IPS-NIHi7 (cell line): ENCODE results near the gene STK32B.
"Not testable (repeated sequence)": the region's sequence is repeated elsewhere in the genome, so short reads cannot be mapped to it uniquely, and the experiment has no call there.

Experiments
- DNase-seq: peaks from one replicate; pipeline ENCODE4 v3.0.0; 2012; ENCODE audit warnings: mixed read lengths; ENCODE audit errors: extremely low spot score

STK32B gene

GRCh38 chr4:5260121-5260520 lies 208.8 kb downstream of the STK32B start:
- no peak for DNase-seq

GRCh38 chr4:5261866-5262265 lies 210.6 kb downstream of the STK32B start:
- no peak for DNase-seq

- no peak for DNase-seq
Observed at GRCh38 chr4:5266991-5267390, 215.7 kb downstream of the STK32B start.

GRCh38 chr4:5267408-5267807 lies 216.1 kb downstream of the STK32B start:
- no peak for DNase-seq

- no peak for DNase-seq
Observed at GRCh38 chr4:5276475-5277075, 225.3 kb downstream of the STK32B start.

GRCh38 chr4:5277079-5277478 lies 225.8 kb downstream of the STK32B start:
- DNase-seq: no peak

GRCh38 chr4:5278213-5278612 lies 226.9 kb downstream of the STK32B start:
- no peak for DNase-seq

- DNase-seq: not testable (repeated sequence)
Observed at GRCh38 chr4:5280069-5280468, 228.8 kb downstream of the STK32B start.

GRCh38 chr4:5280828-5281227 lies 229.5 kb downstream of the STK32B start:
- DNase-seq: no peak

- no peak for DNase-seq
Observed at GRCh38 chr4:5283837-5284236, 232.6 kb downstream of the STK32B start.

GRCh38 chr4:5284517-5284916 lies 233.2 kb downstream of the STK32B start:
- no peak for DNase-seq

GRCh38 chr4:5292101-5292500 lies 240.8 kb downstream of the STK32B start:
- no peak for DNase-seq

- DNase-seq: not testable (repeated sequence)
Observed at GRCh38 chr4:5298000-5298787, 246.9 kb downstream of the STK32B start.

GRCh38 chr4:5300283-5300682 lies 249.0 kb downstream of the STK32B start:
- DNase-seq: no peak

GRCh38 chr4:5307928-5308327 lies 256.6 kb downstream of the STK32B start:
- DNase-seq: no peak

GRCh38 chr4:5322321-5322720 lies 271.0 kb downstream of the STK32B start:
- no peak for DNase-seq

- DNase-seq: no peak
Observed at GRCh38 chr4:5330339-5330989, 279.2 kb downstream of the STK32B start.

GRCh38 chr4:5337731-5338130 lies 286.5 kb downstream of the STK32B start:
- DNase-seq: no peak

GRCh38 chr4:5338531-5338930 lies 287.3 kb downstream of the STK32B start:
- DNase-seq: no peak

- DNase-seq: no peak
Observed at GRCh38 chr4:5340991-5341451, 289.7 kb downstream of the STK32B start.

- no peak for DNase-seq
Observed at GRCh38 chr4:5341526-5341925, 290.2 kb downstream of the STK32B start.

- DNase-seq: no peak
Observed at GRCh38 chr4:5355846-5356245, 304.6 kb downstream of the STK32B start.

- DNase-seq: no peak
Observed at GRCh38 chr4:5357870-5358269, 306.6 kb downstream of the STK32B start.
